Left lobe of liver (tissue), 2 donors: ENCODE data around the gene DARS2. TPM values are rescaled to one million over a fixed set of nuclear protein-coding genes. Genes with fewer than 3 reads are reported as not detected.
"Not testable (repeated sequence)": the region's sequence is repeated elsewhere in the genome, so short reads cannot be mapped to it uniquely, and the experiment has no call there.

ENCODE experiments used
- ATAC-seq: fragments of 200-7000 bp; cut with Tn5 transposase; one replicate; pipeline ENCODE4 v1.9.1; 2020; ENCODE audit warnings: mild to moderate bottlenecking, moderate library complexity
- DNase-seq: peaks from one replicate; pipeline ENCODE4 v3.0.0-alpha.2; 2020; ENCODE audit warnings: low spot score
- total RNA-seq: library from RNA; stranded (reverse); gene quantifications from one replicate; pipeline ENCODE4 v1.2.1, GENCODE V29; 2021
- donor health status: DM: no; HTN: no; CAD: no; lungs with moderate emphysema.
- donor health status: DM: no; HTN: yes; CAD: no.

Gene DARS2
- total RNA-seq, 1 donor from 2014 or later, result 11.1 TPM

DNA sequence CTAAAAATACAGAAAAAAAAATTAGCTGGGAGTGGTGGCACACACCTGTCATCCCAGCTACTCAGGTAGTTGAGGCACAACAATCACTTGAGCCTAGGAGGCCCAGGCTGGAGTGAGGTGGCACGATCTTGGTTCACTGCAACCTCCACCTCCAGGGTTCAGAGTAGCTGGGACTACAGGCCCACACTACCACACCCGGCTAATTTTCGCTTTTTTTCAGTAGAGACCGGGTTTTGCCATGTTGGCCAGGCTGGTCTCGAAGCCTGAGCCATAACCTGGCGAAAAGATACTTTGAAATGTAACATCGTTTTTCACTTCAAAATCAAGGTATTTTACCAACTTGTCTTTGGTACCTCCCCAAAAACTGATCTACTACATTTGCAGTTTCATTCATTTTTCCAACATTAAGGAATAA, 37.3 kb downstream of the DARS2 start:
- ATAC-seq (no peak), DNase-seq (no peak)

DNA sequence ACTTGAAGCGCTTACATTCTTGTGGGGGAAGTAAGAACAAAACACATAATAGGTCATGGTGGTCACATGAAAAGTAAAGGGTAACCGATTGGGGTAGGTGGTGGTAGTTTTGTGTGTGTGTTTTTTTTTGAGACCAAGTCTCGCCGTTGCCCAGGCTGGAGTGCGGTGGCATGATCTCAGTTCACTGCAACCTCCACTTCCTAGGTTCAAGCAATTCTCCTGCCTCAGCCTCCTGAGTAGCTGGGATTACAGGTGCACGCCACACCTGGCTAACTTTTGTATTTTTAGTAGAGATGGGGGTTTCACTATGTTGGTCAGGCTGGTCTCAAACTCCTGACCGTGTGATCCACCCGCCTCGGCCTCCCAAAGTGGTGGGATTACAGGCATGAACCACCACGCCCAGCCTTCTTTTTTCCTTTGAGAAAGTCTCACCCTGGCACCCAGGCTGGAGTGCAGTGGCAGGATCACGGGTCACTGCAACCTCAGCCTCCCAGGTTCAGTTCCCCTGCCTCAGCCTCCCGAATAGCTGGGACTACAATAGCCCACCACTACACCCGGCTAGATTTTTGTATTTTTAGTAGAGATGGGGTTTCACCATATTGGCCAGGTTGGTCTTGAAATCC, 37.8 kb downstream of the DARS2 start:
- DNase-seq, ATAC-seq: not testable (repeated sequence)

DNA sequence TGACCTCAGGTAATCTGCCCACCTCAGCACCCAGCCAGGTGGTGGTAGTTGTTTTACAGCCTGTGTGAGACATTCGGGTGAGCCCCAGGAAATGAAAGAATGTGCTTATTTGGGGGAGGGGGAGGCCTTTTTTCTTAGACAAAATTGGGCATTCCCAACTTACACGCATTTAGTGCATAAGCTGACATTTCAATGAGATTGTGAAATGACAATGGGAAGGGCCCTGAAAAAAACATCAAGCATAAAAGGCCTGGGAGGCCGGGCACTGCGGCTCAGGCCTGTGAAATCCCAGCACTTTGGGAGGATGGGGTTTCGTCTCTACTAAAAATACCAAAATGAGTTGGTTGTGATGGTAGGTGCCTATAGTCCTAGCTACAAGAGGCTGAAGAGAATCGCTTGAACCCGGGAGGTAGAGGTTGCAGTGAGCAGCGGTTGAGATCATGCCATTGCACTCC, 38.3 kb downstream of the DARS2 start:
- DNase-seq (no peak), ATAC-seq (no peak)

DNA sequence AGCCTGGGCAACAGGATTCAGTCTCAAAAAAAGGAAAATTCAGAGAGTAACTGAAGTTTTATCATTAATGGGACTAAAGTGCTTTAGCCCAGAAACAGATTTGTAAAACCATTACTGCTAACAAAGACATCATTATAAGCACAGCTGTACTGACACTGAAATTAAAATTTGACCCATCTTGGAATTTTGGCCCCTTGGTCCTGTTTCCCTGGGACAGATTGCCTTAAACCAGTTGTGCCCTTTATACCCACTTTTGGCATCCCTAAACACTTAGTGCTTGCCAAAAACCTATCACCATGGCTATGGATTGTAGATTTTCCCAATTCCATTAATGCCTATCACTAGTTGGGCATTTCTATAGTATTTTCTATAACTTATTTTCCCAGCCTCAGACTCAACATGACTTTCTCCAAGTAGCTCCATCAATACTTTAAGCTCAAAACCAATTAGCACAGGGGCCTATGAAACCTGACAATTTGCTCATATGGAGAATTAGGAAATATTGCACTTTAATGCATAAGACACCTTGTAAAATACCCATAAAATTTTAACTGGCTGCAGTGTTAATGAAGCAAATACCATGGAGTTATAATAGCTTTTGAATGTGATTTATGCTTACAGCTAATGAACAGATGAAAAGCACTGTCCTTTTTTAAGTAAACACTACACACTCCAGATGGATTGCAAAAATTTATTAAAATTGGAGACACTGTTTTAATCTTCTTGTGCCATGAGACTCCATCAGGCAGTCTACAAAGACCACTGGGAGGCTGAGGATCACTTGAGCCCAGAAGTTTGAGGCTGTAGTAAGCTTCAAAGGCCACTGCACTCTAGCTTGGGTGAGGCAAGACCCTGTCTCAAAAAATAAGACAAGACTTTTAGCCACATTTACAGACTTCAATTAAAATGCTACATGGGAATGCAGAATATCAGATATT, 39.0 kb downstream of the DARS2 start:
- ATAC-seq (no peak), DNase-seq (no peak)

DNA sequence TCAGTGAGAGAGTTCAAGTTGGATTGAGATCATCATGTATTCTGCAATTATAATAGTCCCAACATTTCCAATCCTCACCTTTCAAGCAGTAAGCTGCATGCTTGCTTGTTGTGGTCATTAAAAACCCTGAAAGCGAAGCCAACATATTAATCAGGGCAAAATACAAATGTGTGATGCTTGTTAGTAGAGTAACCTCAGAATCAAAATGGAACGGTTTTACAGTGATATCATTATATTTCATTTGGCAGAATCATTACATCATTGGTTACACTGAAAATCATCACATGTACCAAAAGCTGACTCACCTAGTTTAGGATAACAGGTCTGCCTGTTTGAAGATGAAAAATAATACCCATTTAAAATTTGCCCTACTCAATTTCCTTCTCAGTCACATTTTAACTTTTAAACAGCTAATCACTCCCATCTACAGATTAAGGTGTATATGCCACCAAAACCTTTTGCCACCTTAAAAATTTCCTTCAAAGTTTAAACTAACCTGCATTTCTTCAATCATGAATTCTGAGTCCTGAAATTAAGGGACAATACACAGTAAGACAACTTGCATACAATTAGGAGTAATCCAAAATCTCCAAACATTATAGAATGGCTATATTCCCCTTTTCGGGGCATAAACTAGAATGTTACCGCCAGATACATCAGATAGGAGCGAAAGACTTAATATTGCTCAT, 39.9 kb downstream of the DARS2 start:
- DNase-seq (no peak), ATAC-seq (no peak)

DNA sequence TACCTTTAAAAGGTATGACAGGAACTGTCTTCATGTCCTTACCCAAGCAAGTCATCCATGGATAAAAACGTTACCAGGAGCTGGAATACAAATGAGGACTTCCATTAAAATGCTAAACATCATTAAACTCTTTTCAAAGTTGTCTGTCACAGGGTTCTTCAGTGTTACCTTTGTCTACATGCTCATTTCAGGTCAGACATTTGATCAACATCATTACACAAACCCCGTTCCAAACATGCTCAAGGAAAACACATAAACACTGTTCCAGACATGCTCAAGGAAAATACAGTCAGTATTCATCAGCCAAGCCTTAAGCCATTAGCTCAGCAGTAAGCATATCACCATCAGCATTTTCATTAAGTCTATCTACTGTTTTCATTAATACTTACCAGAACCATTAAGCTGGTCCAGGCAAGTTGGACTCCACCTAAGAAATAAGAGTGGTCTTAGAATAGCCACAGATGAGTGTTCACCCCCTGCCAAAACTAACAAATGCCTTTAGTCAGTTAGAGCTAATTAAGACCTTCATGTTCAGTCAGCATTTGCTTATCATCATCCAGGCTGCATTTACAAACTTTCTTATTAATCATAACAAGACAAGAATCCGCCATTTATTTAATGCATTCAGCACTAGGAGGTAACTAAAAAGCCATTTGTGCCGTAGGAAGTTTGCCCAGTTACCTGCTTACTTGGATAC, 41.1 kb downstream of the DARS2 start:
- no peak for ATAC-seq
- DNase-seq, result no peak

DNA sequence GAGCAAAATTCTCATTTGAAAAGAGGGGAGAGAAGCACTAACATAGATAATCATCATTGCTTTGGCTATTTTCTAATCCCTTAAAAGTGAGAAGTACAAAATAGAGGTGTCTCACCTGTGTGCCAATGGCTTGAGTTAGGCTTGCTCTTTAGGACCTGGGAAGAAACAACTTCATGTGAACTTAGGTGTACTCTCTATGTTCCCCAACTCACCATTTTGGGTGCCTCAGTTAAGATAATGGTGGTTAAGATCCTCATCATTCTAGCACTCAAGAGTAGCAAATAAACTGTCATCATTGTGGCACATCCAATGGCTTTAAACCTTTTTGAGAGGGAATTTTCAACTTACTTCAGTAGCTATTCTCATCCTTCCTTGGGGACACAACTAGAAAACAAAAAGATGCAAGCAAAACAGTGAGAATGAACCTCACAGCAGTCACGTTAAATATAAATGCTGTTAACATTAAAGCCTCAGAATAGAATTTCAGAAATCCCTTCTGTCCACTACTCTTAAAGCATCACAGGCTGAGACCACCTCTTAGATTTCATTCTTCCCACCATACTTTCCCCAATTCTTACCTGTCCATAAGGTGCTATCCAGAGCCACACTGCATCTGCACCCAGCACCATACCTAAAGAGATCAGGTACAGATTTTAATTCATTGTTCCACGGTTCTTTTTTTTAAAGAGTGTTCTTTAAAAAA, 42.1 kb downstream of the DARS2 start:
- no peak for ATAC-seq
- no peak for DNase-seq

DNA sequence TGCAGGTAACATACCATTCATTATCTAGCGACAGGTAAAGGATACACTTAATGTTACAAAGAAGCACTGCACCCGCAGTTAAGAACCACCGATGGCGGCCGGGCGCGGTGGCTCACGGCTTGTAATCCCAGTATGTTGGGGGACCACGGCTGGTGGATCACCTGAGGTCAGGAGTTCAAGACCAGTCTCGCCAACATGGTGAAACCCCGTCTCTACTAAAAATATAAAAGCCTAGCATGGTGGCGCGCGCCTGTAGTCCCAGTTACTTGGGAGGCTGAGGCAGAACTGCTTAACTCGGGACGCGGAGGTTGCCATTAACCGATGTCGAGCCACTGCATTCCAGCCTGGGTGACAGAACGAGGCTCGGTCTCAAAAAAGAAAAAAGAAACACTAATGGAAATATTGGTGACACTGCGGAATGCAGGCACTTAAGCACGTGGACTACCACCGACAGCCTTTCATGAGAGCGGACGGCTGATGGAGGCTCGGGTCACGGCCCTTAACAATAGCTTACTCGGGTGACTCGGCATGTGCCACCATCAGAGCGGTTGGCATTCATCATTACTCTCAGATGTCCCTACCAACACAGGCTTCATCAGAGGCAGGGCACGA, 42.8 kb downstream of the DARS2 start:
- ATAC-seq, result peak; percentile 1

DNA sequence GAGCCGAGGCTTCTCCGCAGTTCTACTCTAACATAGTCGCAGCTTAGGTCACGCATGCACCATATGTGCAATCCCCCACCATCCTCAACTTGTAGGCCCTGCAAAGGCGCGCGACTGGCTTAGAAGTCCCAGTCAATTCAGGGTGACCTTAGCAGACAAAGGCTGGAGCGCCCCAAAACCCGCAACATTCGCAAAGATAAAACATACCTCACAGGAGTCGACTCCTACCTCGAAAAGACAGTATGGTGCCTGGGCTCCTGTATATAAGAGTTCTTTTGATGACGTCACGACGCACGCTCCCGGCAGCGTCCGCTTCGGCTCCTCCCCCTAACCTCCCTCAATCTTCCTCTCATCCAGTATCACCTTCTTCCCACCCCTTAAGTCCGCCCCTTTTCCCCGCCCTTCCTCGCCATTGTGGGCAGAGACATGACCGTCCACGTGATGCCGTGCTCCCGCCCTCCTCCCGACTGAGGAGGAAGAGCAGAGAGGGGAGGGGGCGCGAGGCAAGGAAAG, 43.3 kb downstream of the DARS2 start, which contains the start of gene GAS5:
TSS of gene GAS5 (minus strand) at position 237 of the 513 bp plus-strand sequence.
- DNase-seq, result peak; percentile 99
- ATAC-seq, result peak; percentile 88

More for the DNA sequence above, 42.8 kb downstream of the DARS2 start:
- no peak for DNase-seq

DNA sequence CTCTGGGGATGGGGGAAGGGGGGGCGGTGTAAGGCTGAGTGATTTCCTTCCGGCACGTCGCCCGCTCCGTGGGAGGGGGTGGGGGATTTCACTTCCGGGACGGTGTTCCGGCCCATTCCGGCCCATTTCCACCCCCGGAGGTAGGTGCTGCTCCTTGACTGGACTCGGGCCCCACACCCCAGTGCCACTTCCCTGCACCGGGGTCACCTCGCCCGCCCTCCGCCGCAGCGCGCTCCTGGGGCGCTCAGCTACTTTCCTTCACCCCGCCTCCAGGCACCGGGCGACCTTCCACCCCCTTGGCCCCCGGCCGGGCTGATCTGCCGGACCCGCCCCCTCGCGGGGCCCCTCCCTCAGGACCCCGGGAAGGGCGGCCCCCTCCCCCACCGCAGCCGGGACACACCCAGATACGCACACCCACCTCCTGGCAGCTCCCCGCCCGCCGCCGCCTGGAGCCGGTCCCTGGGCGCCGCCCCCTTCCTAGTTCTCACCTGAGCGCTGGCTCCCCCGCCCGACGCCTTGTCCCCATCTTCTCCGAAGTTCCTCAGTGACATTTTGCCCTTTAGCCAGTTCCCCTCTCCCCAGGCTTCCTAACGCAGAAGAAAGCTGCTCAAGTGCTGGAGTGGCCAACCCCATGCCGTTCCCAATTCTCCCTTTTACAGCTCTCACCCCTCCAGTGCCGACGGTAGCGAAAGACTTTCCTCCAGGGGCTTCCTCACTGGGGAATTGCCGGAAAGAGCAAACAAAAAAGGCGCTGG, 44.0 kb downstream of the DARS2 start, which contains the start of gene ZBTB37:
TSS of gene ZBTB37 (plus strand) at position 115 of the 755 bp plus-strand sequence. CDS start 1,846 bp downstream, outside the sequence.
- ATAC-seq, result peak; percentile 79
- DNase-seq, result peak; percentile 93

DNA sequence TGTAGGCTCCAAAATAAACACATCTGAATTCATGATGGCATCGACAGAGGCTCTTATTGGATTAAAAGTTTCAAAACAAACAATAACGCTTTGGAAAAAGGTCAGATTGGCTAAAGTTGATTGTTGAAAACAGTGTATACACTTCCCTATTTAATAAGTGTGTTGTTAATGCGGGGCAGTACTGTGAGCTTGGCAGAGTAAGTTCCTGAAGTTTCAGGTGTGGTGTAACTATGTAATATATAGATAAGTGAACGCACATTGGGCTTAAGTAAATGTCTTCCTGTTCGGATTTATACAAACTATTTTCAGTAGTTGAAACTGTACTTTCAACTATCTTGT, 44.5 kb downstream of the DARS2 start:
- no peak for DNase-seq
- no peak for ATAC-seq

DNA sequence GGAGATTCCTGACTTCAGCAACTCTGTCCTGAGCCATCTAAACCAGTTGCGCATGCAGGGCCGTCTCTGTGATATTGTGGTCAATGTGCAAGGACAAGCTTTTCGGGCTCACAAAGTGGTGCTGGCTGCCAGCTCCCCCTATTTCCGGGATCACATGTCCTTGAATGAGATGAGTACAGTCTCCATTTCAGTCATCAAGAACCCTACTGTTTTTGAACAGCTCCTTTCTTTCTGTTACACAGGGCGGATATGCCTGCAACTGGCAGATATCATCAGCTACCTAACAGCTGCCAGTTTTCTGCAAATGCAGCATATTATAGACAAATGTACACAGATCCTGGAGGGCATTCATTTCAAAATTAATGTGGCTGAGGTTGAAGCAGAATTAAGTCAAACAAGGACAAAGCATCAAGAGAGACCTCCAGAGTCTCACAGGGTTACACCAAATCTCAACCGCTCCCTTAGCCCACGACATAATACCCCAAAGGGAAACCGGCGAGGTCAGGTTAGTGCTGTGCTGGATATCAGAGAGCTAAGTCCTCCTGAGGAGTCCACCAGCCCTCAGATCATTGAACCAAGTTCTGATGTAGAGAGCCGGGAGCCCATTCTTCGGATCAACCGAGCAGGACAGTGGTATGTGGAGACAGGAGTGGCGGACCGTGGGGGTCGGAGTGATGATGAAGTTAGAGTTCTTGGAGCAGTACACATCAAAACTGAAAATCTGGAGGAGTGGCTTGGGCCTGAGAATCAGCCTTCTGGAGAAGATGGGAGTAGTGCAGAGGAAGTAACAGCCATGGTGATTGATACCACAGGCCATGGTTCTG, 46.0 kb downstream of the DARS2 start:
- DNase-seq (no peak), ATAC-seq (no peak)

DNA sequence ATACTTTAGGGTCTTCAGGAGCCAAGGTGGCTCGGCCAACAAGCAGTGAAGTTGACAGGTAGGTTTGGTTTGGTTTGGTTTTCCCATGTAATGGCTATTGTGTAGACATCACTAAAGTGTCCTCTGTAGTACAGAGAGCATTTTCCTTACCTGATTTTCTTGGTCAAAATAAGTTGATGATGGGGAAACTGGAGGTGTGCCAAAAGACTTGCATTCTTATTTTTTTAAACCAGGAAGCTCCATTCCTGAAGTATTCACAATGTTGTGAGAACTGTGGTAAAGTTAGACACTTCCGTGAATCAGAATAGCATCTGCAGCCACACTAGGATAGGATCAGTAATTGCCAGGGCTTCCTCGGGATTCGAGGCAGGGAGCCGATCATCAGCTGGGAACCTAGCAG, 46.6 kb downstream of the DARS2 start:
- ATAC-seq (no peak), DNase-seq (no peak)

DNA sequence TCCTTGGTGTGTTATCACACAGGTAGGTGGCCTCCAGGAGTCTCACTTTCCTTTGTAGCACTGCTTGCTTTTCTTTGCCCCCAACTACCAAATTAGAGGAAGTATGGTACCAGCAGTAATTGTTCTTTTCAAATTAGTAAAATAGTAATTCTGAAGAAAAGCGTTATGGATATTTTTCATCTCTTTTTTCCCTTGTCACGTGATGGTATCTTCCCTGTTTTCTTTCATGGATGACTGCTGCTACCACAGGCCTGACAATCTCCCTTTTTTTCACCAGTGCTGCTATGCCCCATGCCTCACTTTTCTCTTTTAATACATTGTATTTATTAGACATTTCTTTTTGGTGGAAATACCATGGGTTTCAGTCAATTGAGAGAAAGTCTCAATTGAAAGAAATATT, 47.0 kb downstream of the DARS2 start:
- DNase-seq (no peak), ATAC-seq (no peak)

DNA sequence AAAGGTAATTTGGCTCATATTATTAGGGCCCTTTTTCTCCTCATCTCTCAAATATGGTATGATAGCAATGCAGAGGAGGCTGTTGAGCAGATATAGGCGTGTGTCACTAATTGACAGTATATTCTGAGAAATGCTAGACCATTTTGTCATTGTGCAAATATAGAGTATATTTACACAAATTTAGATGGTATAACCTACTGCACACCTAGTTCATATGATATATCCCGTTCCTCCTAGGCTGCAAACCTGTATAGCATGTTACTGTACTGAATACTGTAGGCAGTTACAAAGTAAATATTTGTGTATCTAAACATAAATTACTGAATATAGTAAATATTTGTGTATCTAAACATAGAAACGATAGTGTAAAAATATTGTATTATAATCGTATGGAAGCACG, 52.3 kb downstream of the DARS2 start:
- ATAC-seq (no peak), DNase-seq (no peak)

DNA sequence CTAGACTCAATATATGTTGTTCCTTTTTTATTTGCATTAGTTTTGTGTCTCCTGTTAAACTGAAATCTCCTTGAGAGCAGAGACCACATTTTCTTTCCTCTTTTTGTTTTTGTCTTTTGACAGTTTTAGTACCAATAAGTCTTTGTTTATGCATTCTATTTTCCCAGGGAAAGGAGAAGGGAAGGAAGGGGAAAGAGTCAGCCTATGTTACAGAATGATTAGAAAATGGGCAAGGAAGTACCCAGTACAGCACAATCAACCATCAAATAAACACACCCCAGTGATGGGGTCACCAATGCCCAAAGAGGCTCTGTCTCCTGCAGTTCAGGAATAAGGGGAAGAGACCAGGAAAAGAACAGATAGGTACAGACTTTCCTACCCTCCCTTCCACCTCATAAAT, 53.8 kb downstream of the DARS2 start:
- DNase-seq (no peak), ATAC-seq (no peak)

DNA sequence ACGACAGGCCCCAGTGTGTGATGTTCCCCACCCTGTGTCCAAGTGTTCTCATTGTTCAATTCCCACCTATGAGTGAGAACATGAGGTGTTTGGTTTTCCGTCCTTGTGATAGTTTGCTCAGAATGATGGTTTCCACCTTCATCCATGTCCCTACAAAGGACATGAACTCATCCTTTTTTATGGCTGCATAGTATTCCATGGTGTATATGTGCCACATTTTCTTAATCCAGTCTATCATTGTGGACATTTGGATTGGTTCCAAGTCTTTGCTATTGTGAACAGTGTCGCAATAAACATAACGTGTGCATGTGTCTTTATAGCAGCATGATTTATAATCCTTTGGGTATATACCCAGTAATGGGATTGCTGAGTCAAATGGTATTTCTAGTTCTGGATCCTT, 56.6 kb downstream of the DARS2 start:
- ATAC-seq, DNase-seq: not testable (repeated sequence)

DNA sequence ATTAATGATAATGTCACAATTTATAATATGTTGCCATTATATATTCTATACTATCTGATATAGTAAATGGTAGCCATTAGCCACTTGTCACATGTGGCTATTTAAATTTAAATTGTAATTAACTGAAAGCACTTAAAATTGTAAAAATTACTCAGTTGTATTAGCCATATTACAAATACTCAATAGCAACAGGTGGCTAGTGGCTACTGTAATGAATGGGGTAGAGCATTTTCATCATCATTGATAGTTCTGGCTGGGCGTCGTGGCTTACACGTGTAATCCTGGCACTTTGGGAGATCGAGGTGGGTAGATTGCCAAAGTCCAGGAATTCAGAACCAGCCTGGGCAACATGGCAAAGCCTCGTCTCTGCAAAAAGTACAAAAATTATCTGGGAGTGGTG, 60.2 kb downstream of the DARS2 start:
- DNase-seq (no peak), ATAC-seq (peak; percentile 47)
